Eye (tissue), 1 donor: ENCODE data around the gene RAG1.
A peak's percentile ranks its signal among the peaks of the same experiment; 100 is the strongest.

Experiments used
- DNase-seq: peaks from one replicate; pipeline ENCODE4 v3.0.0-alpha.2; 2015

The RAG1 gene

GRCh38 chr11:36591433-36591832, 23.6 kb downstream of the RAG1 start:
- DNase-seq, result no peak

GRCh38 chr11:36594316-36594989, 26.6 kb downstream of the RAG1 start, which contains the start of gene IFTAP:
Gene IFTAP, plus strand, starts transcription at chr11:36594502. Its CDS starts 15,602 bp downstream, at chr11:36610104.
- DNase-seq, result peak; percentile 97

- DNase-seq, result no peak
Observed at GRCh38 chr11:36596880-36597279, 29.1 kb downstream of the RAG1 start.

- DNase-seq, result no peak
Observed at GRCh38 chr11:36598051-36598450, 30.2 kb downstream of the RAG1 start, which contains the start of gene RAG2. Gene RAG2, minus strand, starts transcription at chr11:36598236. Its CDS starts 4,068 bp downstream, at chr11:36594168.

- DNase-seq, result no peak
Observed at GRCh38 chr11:36600180-36600579, 32.4 kb downstream of the RAG1 start.

GRCh38 chr11:36601155-36601554, 33.3 kb downstream of the RAG1 start:
- DNase-seq, result no peak

GRCh38 chr11:36602135-36602534, 34.3 kb downstream of the RAG1 start:
- DNase-seq, result no peak

- DNase-seq, result no peak
Observed at GRCh38 chr11:36605221-36606216, 37.7 kb downstream of the RAG1 start.

- no peak for DNase-seq
Observed at GRCh38 chr11:36608491-36609199, 40.8 kb downstream of the RAG1 start.

GRCh38 chr11:36609383-36609782, 41.6 kb downstream of the RAG1 start:
- DNase-seq, result no peak

GRCh38 chr11:36615826-36616225, 48.0 kb downstream of the RAG1 start:
- no peak for DNase-seq

- no peak for DNase-seq
Observed at GRCh38 chr11:36617543-36618362, 49.9 kb downstream of the RAG1 start.

- DNase-seq, result no peak
Observed at GRCh38 chr11:36618363-36619047, 50.7 kb downstream of the RAG1 start.

- peak; percentile 56 for DNase-seq
Observed at GRCh38 chr11:36619502-36619901, 51.7 kb downstream of the RAG1 start.

- no peak for DNase-seq
Observed at GRCh38 chr11:36620246-36620645, 52.4 kb downstream of the RAG1 start.

- peak; percentile 67 for DNase-seq
Observed at GRCh38 chr11:36622431-36623136, 54.8 kb downstream of the RAG1 start.

GRCh38 chr11:36623494-36623893, 55.7 kb downstream of the RAG1 start:
- DNase-seq, result no peak

GRCh38 chr11:36627006-36627405, 59.2 kb downstream of the RAG1 start:
- no peak for DNase-seq

- DNase-seq, result no peak
Observed at GRCh38 chr11:36627471-36627870, 59.7 kb downstream of the RAG1 start.

- no peak for DNase-seq
Observed at GRCh38 chr11:36628141-36628540, 60.3 kb downstream of the RAG1 start.

GRCh38 chr11:36628765-36629244, 61.0 kb downstream of the RAG1 start:
- DNase-seq, result peak; percentile 71
